ENCODE measurements around the gene HINFP. TPM values are rescaled to one million over a fixed set of nuclear protein-coding genes. Genes with fewer than 3 reads are reported as not detected.

HINFP gene
- total RNA-seq, 1 experiment from 2014 or later, result 42.4 TPM

DNA sequence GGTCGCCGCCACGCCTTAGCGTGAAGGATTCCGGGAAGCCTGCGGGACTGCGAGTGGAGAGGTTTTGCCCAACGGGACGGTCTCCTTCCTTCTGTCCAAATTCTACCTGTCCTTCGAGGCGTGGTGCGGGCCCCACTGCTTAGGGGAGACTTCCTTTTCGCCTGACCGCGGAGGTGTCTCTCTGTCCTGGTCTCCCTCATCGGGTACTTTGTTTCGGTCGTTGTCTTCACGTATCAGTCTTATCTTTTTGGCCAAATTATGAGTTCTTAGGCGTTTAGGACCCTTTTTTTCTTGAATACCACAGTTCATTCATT, 388 bp downstream of the HINFP start:
- H3K23me2 ChIP-seq (ENCODE audit: insufficient read length, low read depth, low read length, poor library complexity, severe bottlenecking), result peaks cover 9% of the 10 kb centered on the region
- Mint-ChIP-seq H3K27ac (peak overlapping the region; percentile 0 to 62 (median 52); a peak in 6 of 7 replicates), H3K9me3 (no peaks in the 10 kb centered on the region; a peak in 1 of 5 replicates), H3K4me3 (peak overlapping the region; percentile 93 to 94), H3K36me3 (ENCODE audit: insufficient read depth in 1 of 3, low read depth in 3 of 3) (peaks cover 0 to 18% (median 17%) of the 10 kb centered on the region in 3 experiments; a peak in 6 of 7 replicates), H3K4me1 (peaks cover 18 to 20% of the 10 kb centered on the region in 2 experiments), H3K27me3 (ENCODE audit: low read depth) (no peaks in the 10 kb centered on the region; the same call in 1 of the 2 replicates)
- no peak overlapping the region for H3K56ac ChIP-seq (ENCODE audit: insufficient read length, low read depth, low read length)
- no peak overlapping the region for H3K18ac ChIP-seq (ENCODE audit: insufficient read length, low read depth, low read length)
- peaks cover 4% of the 10 kb centered on the region; the same call in 1 of the 2 replicates for H3K4me1 ChIP-seq (ENCODE audit: insufficient read depth, low read length)
- H4K5ac ChIP-seq (ENCODE audit: insufficient read length, low read depth, low read length), result no peak overlapping the region
- no peak overlapping the region for H2BK20ac ChIP-seq (ENCODE audit: low read depth, low read length, poor library complexity, severe bottlenecking)
- H3K9me3 ChIP-seq (ENCODE audit: control insufficient read depth, low read depth, low read length), result no peaks in the 10 kb centered on the region
- no CpG with 5 or more reads among the region's 20 CpGs for WGBS (ENCODE audit: extremely low coverage, insufficient read length, low lambda C conversion rate)
- H2BK5ac ChIP-seq (ENCODE audit: insufficient read length, low read length), result no peak overlapping the region
- H3T11ph ChIP-seq (ENCODE audit: low read length), result no peak overlapping the region
- peak overlapping the region; percentile 71 for H3K9ac ChIP-seq (ENCODE audit: extremely low read depth, insufficient read length, low read length)
- no peak overlapping the region for H3K4ac ChIP-seq (ENCODE audit: low read depth, low read length)
- H4K8ac ChIP-seq (replicated peaks; ENCODE audit: insufficient read length, low read depth, low read length), result no peak overlapping the region
- no peak overlapping the region for H2BK120ac ChIP-seq (ENCODE audit: low read depth, low read length, poor library complexity, severe bottlenecking)
- no peak for DNase-seq
- H2BK12ac ChIP-seq (ENCODE audit: insufficient read length, low read depth, low read length), result no peak overlapping the region
- peaks cover 6% of the 10 kb centered on the region for H3K79me1 ChIP-seq (ENCODE audit: insufficient read depth, low read depth, low read length, poor library complexity, severe bottlenecking)
- H2AFZ ChIP-seq (ENCODE audit: low read length), result no peak overlapping the region
- no peak overlapping the region for H2BK15ac ChIP-seq (ENCODE audit: low read depth, low read length)
- H3K27me3 ChIP-seq (ENCODE audit: insufficient read depth, low read length), result no peaks in the 10 kb centered on the region
- peak overlapping the region; percentile 74 for H3K4me2 ChIP-seq (ENCODE audit: insufficient read depth, insufficient read length, low read length)
- TF ChIP-seq, protein P1, sequence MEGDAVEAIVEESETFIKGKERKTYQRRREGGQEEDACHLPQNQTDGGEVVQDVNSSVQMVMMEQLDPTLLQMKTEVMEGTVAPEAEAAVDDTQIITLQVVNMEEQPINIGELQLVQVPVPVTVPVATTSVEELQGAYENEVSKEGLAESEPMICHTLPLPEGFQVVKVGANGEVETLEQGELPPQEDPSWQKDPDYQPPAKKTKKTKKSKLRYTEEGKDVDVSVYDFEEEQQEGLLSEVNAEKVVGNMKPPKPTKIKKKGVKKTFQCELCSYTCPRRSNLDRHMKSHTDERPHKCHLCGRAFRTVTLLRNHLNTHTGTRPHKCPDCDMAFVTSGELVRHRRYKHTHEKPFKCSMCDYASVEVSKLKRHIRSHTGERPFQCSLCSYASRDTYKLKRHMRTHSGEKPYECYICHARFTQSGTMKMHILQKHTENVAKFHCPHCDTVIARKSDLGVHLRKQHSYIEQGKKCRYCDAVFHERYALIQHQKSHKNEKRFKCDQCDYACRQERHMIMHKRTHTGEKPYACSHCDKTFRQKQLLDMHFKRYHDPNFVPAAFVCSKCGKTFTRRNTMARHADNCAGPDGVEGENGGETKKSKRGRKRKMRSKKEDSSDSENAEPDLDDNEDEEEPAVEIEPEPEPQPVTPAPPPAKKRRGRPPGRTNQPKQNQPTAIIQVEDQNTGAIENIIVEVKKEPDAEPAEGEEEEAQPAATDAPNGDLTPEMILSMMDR (conservative IDR thresholded peaks at IDR 0.05), result no peak
- H4K91ac ChIP-seq (ENCODE audit: insufficient read length, low read depth, low read length), result no peak overlapping the region
- H2AK5ac ChIP-seq (ENCODE audit: insufficient read length, low read length), result no peak overlapping the region
- no peak overlapping the region; the same call in 1 of the 2 replicates for H3K14ac ChIP-seq (ENCODE audit: insufficient read depth, low read length)
- H3K79me2 ChIP-seq (ENCODE audit: insufficient read depth, low read length), result peaks cover 8% of the 10 kb centered on the region
- H4K20me1 ChIP-seq (ENCODE audit: control insufficient read depth, insufficient read depth, insufficient read length), result no peaks in the 10 kb centered on the region
- H3K23ac ChIP-seq (ENCODE audit: insufficient read length, low read depth, low read length), result no peak overlapping the region
- H3K27ac ChIP-seq (ENCODE audit: insufficient read length, low read depth, low read length), result no peak overlapping the region

All from H9 (cell line).